Measurements from ENCODE around the gene RCBTB1. TPM values are rescaled to one million over a fixed set of nuclear protein-coding genes. Genes with fewer than 3 reads are reported as not detected.

Gene RCBTB1
- total and polyA plus RNA-seq, 2 donors (not counting 3 experiments of a cell fraction or from before 2014, with no cell fraction given) = 12.1 to 23.8 TPM

DNA sequence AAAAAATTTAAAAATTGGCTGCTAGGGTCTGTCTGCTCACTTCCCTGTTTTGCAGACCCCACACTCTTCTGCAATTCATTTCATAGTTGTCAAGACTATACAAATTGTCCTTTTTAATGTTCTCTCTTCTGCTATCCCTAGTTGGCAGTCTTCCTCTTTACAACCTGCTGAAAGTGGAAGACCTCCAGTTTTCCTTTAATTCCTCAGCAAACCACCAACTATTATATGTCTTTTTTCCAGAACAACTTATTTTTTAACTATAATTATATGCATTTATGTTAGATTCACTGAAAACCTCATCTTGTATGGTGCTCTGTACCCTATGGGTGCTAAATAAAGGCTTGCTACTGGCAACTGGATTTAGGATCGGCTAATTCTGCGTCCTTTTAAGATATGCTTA, 90.7 kb downstream of the RCBTB1 start:
- TF ChIP-seq POLR2AphosphoS5 (IDR thresholded peaks at IDR 0.05; ENCODE audit: insufficient read depth, low read depth, low read length) = no peak
- no peak for TF ChIP-seq FOS (IDR thresholded peaks at IDR 0.05; ENCODE audit: borderline replicate concordance, insufficient read depth, low read length)
- no peak for TF ChIP-seq GATA2 (IDR thresholded peaks at IDR 0.05; ENCODE audit: insufficient read depth, insufficient read length, low read depth, low read length)
- TF ChIP-seq MYC (IDR thresholded peaks at IDR 0.05; ENCODE audit: low read depth, low read length) = no peak
- TF ChIP-seq, protein P1, sequence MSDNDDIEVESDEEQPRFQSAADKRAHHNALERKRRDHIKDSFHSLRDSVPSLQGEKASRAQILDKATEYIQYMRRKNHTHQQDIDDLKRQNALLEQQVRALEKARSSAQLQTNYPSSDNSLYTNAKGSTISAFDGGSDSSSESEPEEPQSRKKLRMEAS (IDR thresholded peaks at IDR 0.05; ENCODE audit: insufficient read depth, insufficient read length) = no peak
- Histone ChIP-seq H3K79me2 (ENCODE audit: control insufficient read depth, insufficient read depth, low read length) (no peaks in the 10 kb centered on the region), H3K9me3 (replicated peaks; ENCODE audit: control insufficient read depth, insufficient read depth, low read length) (no peaks in the 10 kb centered on the region), H3K9ac (replicated peaks; ENCODE audit: extremely low read depth, insufficient read depth, low read length) (no peak overlapping the region), H3K9me1 (replicated peaks; ENCODE audit: control insufficient read depth, extremely low read depth, insufficient read depth, low read length) (no peaks in the 10 kb centered on the region), H3K4me1 (ENCODE audit: control insufficient read depth, extremely low read depth, insufficient read depth, low read length) (peaks cover 11% of the 10 kb centered on the region), H3K27ac (ENCODE audit: insufficient read depth, low read depth, low read length) (no peak overlapping the region), H3K4me2 (ENCODE audit: insufficient read depth, low read length) (peak overlapping the region; percentile 73), H3K4me3 (replicated peaks in 1 of 3; ENCODE audit: insufficient read depth in 1 of 3, low read depth in 1 of 3, low read length in 3 of 3) (peak overlapping the region in 2 of 3 experiments; percentile 58 to 76), H3K27me3 (ENCODE audit: control insufficient read depth in 2 of 2, insufficient read depth in 2 of 2, low read length in 2 of 2) (no peaks in the 10 kb centered on the region), H4K20me1 (replicated peaks; ENCODE audit: control insufficient read depth, extremely low read depth, insufficient read depth, low read length) (no peaks in the 10 kb centered on the region), H3K36me3 (ENCODE audit: control insufficient read depth in 2 of 2, extremely low read depth in 1 of 2, insufficient read depth in 2 of 2, low read length in 2 of 2) (no peaks in the 10 kb centered on the region), H2AFZ (ENCODE audit: low read depth, low read length) (no peak overlapping the region)
- no peak for FAIRE-seq
- dilution Hi-C loops (cut with MboI; ENCODE audit: extremely low pct_ligation_motif_present, low sequenced_read_pairs) = no loop called here
- no peak for DNase-seq (ENCODE audit: low read depth, low spot score)
- ChIA-PET POLR2A (no interaction called here), CTCF (no interaction called here)
- no TSS peak for BruUV-seq (replicated peaks)
- intact Hi-C loops (cut with micrococcal nuclease) = loop anchor here (1.0 to 5.0 kb wide), 3 partner anchors 50 to 182 kb away; partner anchors contain the start of genes CAB39L and SETDB2

DNA sequence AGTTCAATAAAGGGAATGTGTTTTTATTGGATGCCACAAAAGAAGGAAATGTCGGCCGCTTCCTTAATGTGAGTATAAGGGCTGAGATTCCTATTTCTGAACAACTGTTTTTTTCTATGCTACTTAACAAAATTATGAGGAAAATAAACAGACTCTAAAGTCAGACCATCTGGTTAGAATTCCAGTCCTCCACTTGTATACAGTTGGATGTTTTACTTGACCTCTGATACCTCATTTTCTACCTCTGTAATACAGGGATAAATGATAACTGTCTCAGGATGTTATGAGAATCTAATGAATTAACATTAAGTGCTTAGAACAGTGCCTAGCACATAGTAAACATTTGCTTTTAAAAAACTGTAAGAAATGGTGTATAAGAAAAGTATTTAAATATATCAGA, 96.8 kb downstream of the RCBTB1 start:
- TF ChIP-seq JUN (IDR thresholded peaks at IDR 0.05; ENCODE audit: borderline replicate concordance, insufficient read depth, insufficient read length, low read depth) (no peak), POLR2A (IDR thresholded peaks at IDR 0.05; ENCODE audit: low read depth, low read length) (no peak), GATA2 (IDR thresholded peaks at IDR 0.05; ENCODE audit: insufficient read depth, insufficient read length, low read depth, low read length) (no peak), POLR2AphosphoS5 (IDR thresholded peaks at IDR 0.05; ENCODE audit: insufficient read depth, low read depth, low read length) (no peak), FOS (IDR thresholded peaks at IDR 0.05; ENCODE audit: borderline replicate concordance, insufficient read depth, low read length) (no peak), MYC (IDR thresholded peaks at IDR 0.05; ENCODE audit: low read depth, low read length) (no peak)
- TF ChIP-seq, protein P2, sequence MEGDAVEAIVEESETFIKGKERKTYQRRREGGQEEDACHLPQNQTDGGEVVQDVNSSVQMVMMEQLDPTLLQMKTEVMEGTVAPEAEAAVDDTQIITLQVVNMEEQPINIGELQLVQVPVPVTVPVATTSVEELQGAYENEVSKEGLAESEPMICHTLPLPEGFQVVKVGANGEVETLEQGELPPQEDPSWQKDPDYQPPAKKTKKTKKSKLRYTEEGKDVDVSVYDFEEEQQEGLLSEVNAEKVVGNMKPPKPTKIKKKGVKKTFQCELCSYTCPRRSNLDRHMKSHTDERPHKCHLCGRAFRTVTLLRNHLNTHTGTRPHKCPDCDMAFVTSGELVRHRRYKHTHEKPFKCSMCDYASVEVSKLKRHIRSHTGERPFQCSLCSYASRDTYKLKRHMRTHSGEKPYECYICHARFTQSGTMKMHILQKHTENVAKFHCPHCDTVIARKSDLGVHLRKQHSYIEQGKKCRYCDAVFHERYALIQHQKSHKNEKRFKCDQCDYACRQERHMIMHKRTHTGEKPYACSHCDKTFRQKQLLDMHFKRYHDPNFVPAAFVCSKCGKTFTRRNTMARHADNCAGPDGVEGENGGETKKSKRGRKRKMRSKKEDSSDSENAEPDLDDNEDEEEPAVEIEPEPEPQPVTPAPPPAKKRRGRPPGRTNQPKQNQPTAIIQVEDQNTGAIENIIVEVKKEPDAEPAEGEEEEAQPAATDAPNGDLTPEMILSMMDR (IDR thresholded peaks at IDR 0.05; ENCODE audit: extremely low read depth in 1 of 2, insufficient read depth in 1 of 2, low read depth in 1 of 2, low read length in 2 of 2) = no peak
- DNase-seq (ENCODE audit: low read depth, low spot score) (peak; percentile 21), FAIRE-seq (no peak)
- CTCF ChIA-PET = no interaction called here
- Histone ChIP-seq H4K20me1 (replicated peaks; ENCODE audit: control insufficient read depth, extremely low read depth, insufficient read depth, low read length) (no peaks in the 10 kb centered on the region), H3K36me3 (ENCODE audit: control insufficient read depth in 2 of 2, extremely low read depth in 1 of 2, insufficient read depth in 2 of 2, low read length in 2 of 2) (no peaks in the 10 kb centered on the region), H3K9ac (replicated peaks; ENCODE audit: extremely low read depth, insufficient read depth, low read length) (no peak overlapping the region), H2AFZ (ENCODE audit: low read depth, low read length) (no peak overlapping the region), H3K9me1 (replicated peaks; ENCODE audit: control insufficient read depth, extremely low read depth, insufficient read depth, low read length) (no peaks in the 10 kb centered on the region), H3K27me3 (ENCODE audit: control insufficient read depth in 2 of 2, insufficient read depth in 2 of 2, low read length in 2 of 2) (no peaks in the 10 kb centered on the region), H3K27ac (ENCODE audit: insufficient read depth, low read depth, low read length) (no peak overlapping the region), H3K79me2 (ENCODE audit: control insufficient read depth, insufficient read depth, low read length) (no peaks in the 10 kb centered on the region), H3K4me3 (replicated peaks in 1 of 3; ENCODE audit: insufficient read depth in 1 of 3, low read depth in 1 of 3, low read length in 3 of 3) (no peak overlapping the region), H3K9me3 (replicated peaks; ENCODE audit: control insufficient read depth, insufficient read depth, low read length) (no peaks in the 10 kb centered on the region), H3K4me1 (ENCODE audit: control insufficient read depth, extremely low read depth, insufficient read depth, low read length) (no peaks in the 10 kb centered on the region), H3K4me2 (ENCODE audit: insufficient read depth, low read length) (no peak overlapping the region)
- dilution Hi-C loops (cut with MboI; ENCODE audit: extremely low pct_ligation_motif_present, low sequenced_read_pairs) = no loop called here
- POLR2A ChIA-PET = no interaction called here
- intact Hi-C loops (cut with micrococcal nuclease) = no loop called here
- BruUV-seq (replicated peaks) = no TSS peak
